HG02571 (cell line): Measurements from ENCODE around the gene WFDC12.

Experiments used
- ATAC-seq: cut with Tn5 transposase; IDR thresholded peaks from one replicate; pipeline ENCODE4 v1.9.1; 2021; ENCODE audit warnings: mild to moderate bottlenecking, moderate library complexity; ENCODE audit not compliant: unreplicated experiment

WFDC12 gene

GRCh38 chr20:45115829-45116228 is 8.4 kb downstream of the WFDC12 start:
- ATAC-seq, result no peak

GRCh38 chr20:45115386-45115774 is 8.9 kb downstream of the WFDC12 start:
- no peak for ATAC-seq

GRCh38 chr20:45114465-45115385 is 9.5 kb downstream of the WFDC12 start, which contains the start of gene WFDC5:
Gene WFDC5 (minus strand): TSS chr20:45115174. CDS start chr20:45115083, 91 bp downstream.
- no peak for ATAC-seq

GRCh38 chr20:45113865-45114264 is 10.4 kb downstream of the WFDC12 start:
- ATAC-seq, result no peak

GRCh38 chr20:45112754-45113153 is 11.5 kb downstream of the WFDC12 start:
- no peak for ATAC-seq

- ATAC-seq, result no peak
Observed at GRCh38 chr20:45111799-45112471, 12.3 kb downstream of the WFDC12 start.

- ATAC-seq, result no peak
Observed at GRCh38 chr20:45111285-45111684, 13.0 kb downstream of the WFDC12 start.

GRCh38 chr20:45110301-45110700 is 14.0 kb downstream of the WFDC12 start:
- ATAC-seq, result no peak

- ATAC-seq, result no peak
Observed at GRCh38 chr20:45109634-45110033, 14.6 kb downstream of the WFDC12 start.

GRCh38 chr20:45105317-45105716 is 18.9 kb downstream of the WFDC12 start:
- ATAC-seq, result no peak

- no peak for ATAC-seq
Observed at GRCh38 chr20:45104786-45105185, 19.5 kb downstream of the WFDC12 start.

- no peak for ATAC-seq
Observed at GRCh38 chr20:45103072-45103471, 21.2 kb downstream of the WFDC12 start.

- no peak for ATAC-seq
Observed at GRCh38 chr20:45101333-45101850, 22.9 kb downstream of the WFDC12 start.

- ATAC-seq, result no peak
Observed at GRCh38 chr20:45100563-45101245, 23.6 kb downstream of the WFDC12 start, which contains the start of gene KCNS1. Gene KCNS1 (minus strand): TSS chr20:45101127. CDS start chr20:45099236, 1,891 bp downstream.

GRCh38 chr20:45098103-45098773 is 26.0 kb downstream of the WFDC12 start:
- no peak for ATAC-seq

- no peak for ATAC-seq
Observed at GRCh38 chr20:45097485-45098102, 26.7 kb downstream of the WFDC12 start.

- no peak for ATAC-seq
Observed at GRCh38 chr20:45096781-45097180, 27.5 kb downstream of the WFDC12 start.

- no peak for ATAC-seq
Observed at GRCh38 chr20:45095805-45096238, 28.4 kb downstream of the WFDC12 start.

- ATAC-seq, result no peak
Observed at GRCh38 chr20:45094864-45095574, 29.2 kb downstream of the WFDC12 start.
